Muscle of leg (tissue), 11 donors: ENCODE measurements around the gene LGR4. TPM values are rescaled to one million over a fixed set of nuclear protein-coding genes. Genes with fewer than 3 reads are reported as not detected.
A peak's percentile ranks its signal among the peaks of the same experiment; 100 is the strongest.

Experiments
- DNase-seq: peaks from one replicate; pipeline ENCODE4 v3.0.0; 2013
- H3K27ac ChIP-seq: one replicate; pipeline ENCODE4 v1.5.1; 2013; ENCODE audit warnings: mild to moderate bottlenecking, low read length, control low read depth
- H3K27me3 ChIP-seq: one replicate; pipeline ENCODE4 v1.6.1; 2013; ENCODE audit warnings: low read length; ENCODE audit not compliant: control insufficient read depth, insufficient read depth
- H3K36me3 ChIP-seq: one replicate; pipeline ENCODE4 v1.6.1; 2013; ENCODE audit warnings: low read length; ENCODE audit not compliant: control insufficient read depth, insufficient read depth
- H3K4me1 ChIP-seq: one replicate; pipeline ENCODE4 v1.6.1; 2013; ENCODE audit warnings: low read length; ENCODE audit not compliant: control insufficient read depth, insufficient read depth
- H3K4me3 ChIP-seq: one replicate; pipeline ENCODE4 v1.5.1; 2013; ENCODE audit warnings: low read length, control low read depth
- H3K9me3 ChIP-seq: replicated peaks from 2 replicates; pipeline ENCODE4 v1.6.1; 2013; ENCODE audit warnings: low read depth, low read length; ENCODE audit not compliant: control insufficient read depth
- WGBS: methylation state at CpG from one replicate; pipeline ENCODE4 v1.1.5; 2013; ENCODE audit warnings: missing lambda C conversion rate; ENCODE audit not compliant: insufficient coverage; 5-methylcytosine and 5-hydroxymethylcytosine counted together
- polyA plus RNA-seq, 8 donors: library from polyadenylated mRNA; unstranded; fragments of 120-200 nt; gene quantifications; one replicate each; pipeline versions ENCODE4 v1.2.1 to v1.2.3, GENCODE V29; 2013; ENCODE audit warnings: inconsistent platforms in 1 of 8, low replicate concordance in 1 of 8; ENCODE audit not compliant: insufficient read length in 8 of 8, insufficient read depth in 1 of 8
- total RNA-seq: library from RNA; stranded (reverse); fragments of 120-200 nt; gene quantifications from one replicate; pipeline ENCODE4 v1.2.4, GENCODE V29; 2013

The LGR4 gene
- total and polyA plus RNA-seq, 9 donors = 18.8 to 33.3 (median 27.6) TPM

GRCh38 chr11:27416568-27417176 lies 55.9 kb downstream of the LGR4 start:
- no peaks in the 10 kb centered on the region for H3K4me1 ChIP-seq
- no peak overlapping the region for H3K4me3 ChIP-seq
- H3K27ac ChIP-seq = no peak overlapping the region
- no peaks in the 10 kb centered on the region for H3K27me3 ChIP-seq
- no peaks in the 10 kb centered on the region for H3K9me3 ChIP-seq
- DNase-seq = no peak
- H3K36me3 ChIP-seq = no peaks in the 10 kb centered on the region
- WGBS = no CpG with 5 or more reads among the region's 2 CpGs

GRCh38 chr11:27414644-27415043 lies 57.9 kb downstream of the LGR4 start:
- Histone ChIP-seq H3K4me3 (no peak overlapping the region), H3K4me1 (no peaks in the 10 kb centered on the region), H3K36me3 (no peaks in the 10 kb centered on the region), H3K9me3 (no peaks in the 10 kb centered on the region), H3K27me3 (no peaks in the 10 kb centered on the region), H3K27ac (no peak overlapping the region)
- no peak for DNase-seq
- no CpG with 5 or more reads among the region's 3 CpGs for WGBS

- Histone ChIP-seq H3K4me3 (no peak overlapping the region), H3K4me1 (peaks cover 5% of the 10 kb centered on the region), H3K27me3 (no peaks in the 10 kb centered on the region), H3K9me3 (no peaks in the 10 kb centered on the region), H3K27ac (no peak overlapping the region), H3K36me3 (no peaks in the 10 kb centered on the region)
- WGBS = 90% methylated on average over 3 of the region's 5 CpGs
- DNase-seq = no peak
Observed at GRCh38 chr11:27413218-27413617, 59.4 kb downstream of the LGR4 start.

- Histone ChIP-seq H3K36me3 (no peaks in the 10 kb centered on the region), H3K4me3 (no peak overlapping the region), H3K9me3 (no peaks in the 10 kb centered on the region), H3K27me3 (no peaks in the 10 kb centered on the region), H3K4me1 (peaks cover 5% of the 10 kb centered on the region), H3K27ac (no peak overlapping the region)
- no peak for DNase-seq
Observed at GRCh38 chr11:27412192-27412691, 60.3 kb downstream of the LGR4 start.

- H3K4me1 ChIP-seq = peaks cover 5% of the 10 kb centered on the region
- no peak overlapping the region for H3K4me3 ChIP-seq
- H3K27me3 ChIP-seq = no peaks in the 10 kb centered on the region
- no peaks in the 10 kb centered on the region for H3K36me3 ChIP-seq
- DNase-seq = no peak
- no peaks in the 10 kb centered on the region for H3K9me3 ChIP-seq
- H3K27ac ChIP-seq = no peak overlapping the region
Observed at GRCh38 chr11:27411328-27411727, 61.3 kb downstream of the LGR4 start.

GRCh38 chr11:27410272-27410671 lies 62.3 kb downstream of the LGR4 start:
- Histone ChIP-seq H3K27ac (no peak overlapping the region), H3K4me1 (peaks cover 5% of the 10 kb centered on the region), H3K27me3 (no peaks in the 10 kb centered on the region), H3K4me3 (no peak overlapping the region), H3K9me3 (no peaks in the 10 kb centered on the region), H3K36me3 (no peaks in the 10 kb centered on the region)
- no CpG with 5 or more reads among the region's 1 CpG for WGBS
- DNase-seq = peak; percentile 74

GRCh38 chr11:27409742-27410141 lies 62.8 kb downstream of the LGR4 start:
- Histone ChIP-seq H3K36me3 (no peaks in the 10 kb centered on the region), H3K4me3 (no peak overlapping the region), H3K9me3 (no peaks in the 10 kb centered on the region), H3K27me3 (no peaks in the 10 kb centered on the region), H3K27ac (peak overlapping the region; percentile 8), H3K4me1 (peaks cover 5% of the 10 kb centered on the region)
- DNase-seq = peak; percentile 66
- WGBS = 11% methylated on average over 1 of the region's 2 CpGs

- Histone ChIP-seq H3K36me3 (no peaks in the 10 kb centered on the region), H3K9me3 (no peaks in the 10 kb centered on the region), H3K27ac (peak overlapping the region; percentile 42), H3K27me3 (no peaks in the 10 kb centered on the region), H3K4me3 (no peak overlapping the region), H3K4me1 (peaks cover 5% of the 10 kb centered on the region)
- peak; percentile 69 for DNase-seq
Observed at GRCh38 chr11:27409049-27409448, 63.5 kb downstream of the LGR4 start.

GRCh38 chr11:27408246-27408800 lies 64.3 kb downstream of the LGR4 start:
- Histone ChIP-seq H3K36me3 (no peaks in the 10 kb centered on the region), H3K4me1 (peaks cover 5% of the 10 kb centered on the region), H3K4me3 (no peak overlapping the region), H3K9me3 (no peaks in the 10 kb centered on the region), H3K27me3 (no peaks in the 10 kb centered on the region), H3K27ac (no peak overlapping the region)
- peak; percentile 56 for DNase-seq
- WGBS = 60% methylated on average over 1 of the region's 2 CpGs

GRCh38 chr11:27406498-27407354 lies 65.9 kb downstream of the LGR4 start:
- no peaks in the 10 kb centered on the region for H3K9me3 ChIP-seq
- H3K27me3 ChIP-seq = no peaks in the 10 kb centered on the region
- no peak overlapping the region for H3K4me3 ChIP-seq
- no peak overlapping the region for H3K27ac ChIP-seq
- no peak for DNase-seq
- no peaks in the 10 kb centered on the region for H3K36me3 ChIP-seq
- H3K4me1 ChIP-seq = peaks cover 5% of the 10 kb centered on the region
- WGBS = no CpG with 5 or more reads among the region's 3 CpGs
